ENCODE results near the gene MED15. TPM values are rescaled to one million over a fixed set of nuclear protein-coding genes. Genes with fewer than 3 reads are reported as not detected.

MED15 gene
- polyA plus RNA-seq, 12 donors = 27.4 to 91.0 (median 35.9) TPM; not detected in 1

DNA sequence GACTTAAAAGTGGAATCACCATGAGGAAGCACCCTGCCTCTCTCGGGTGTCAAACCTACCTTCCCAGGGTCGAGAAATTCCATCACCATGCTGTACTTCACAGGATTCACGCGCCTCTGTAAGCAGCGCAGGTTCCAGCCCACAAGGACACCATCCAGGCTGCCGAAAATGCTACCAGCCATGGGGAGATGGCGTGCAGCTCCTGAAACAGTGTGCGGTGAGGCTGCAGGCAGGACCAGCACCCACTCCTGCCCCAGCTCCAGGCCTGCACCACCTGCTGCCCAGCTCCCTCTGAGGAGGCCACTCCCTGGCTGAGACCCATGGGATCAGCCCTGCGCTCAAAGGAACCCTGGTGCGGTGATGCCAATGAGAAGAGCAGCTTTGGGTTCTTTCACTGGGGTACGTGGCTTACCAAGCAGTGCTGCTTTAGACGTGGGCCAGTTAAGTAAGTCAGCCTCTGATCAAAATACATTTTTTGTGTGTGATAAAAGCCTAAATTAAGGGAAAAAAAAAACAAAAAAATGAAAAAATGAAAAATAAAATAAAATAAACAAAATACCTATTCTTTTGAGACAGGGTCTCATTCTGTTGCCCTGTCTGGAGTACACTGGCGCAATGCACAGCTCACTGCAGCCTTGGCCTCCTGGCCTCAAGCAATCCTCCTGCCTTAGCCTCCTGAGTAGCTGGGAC lies 115.4 kb downstream of the MED15 start:
- no peak for DNase-seq

DNA sequence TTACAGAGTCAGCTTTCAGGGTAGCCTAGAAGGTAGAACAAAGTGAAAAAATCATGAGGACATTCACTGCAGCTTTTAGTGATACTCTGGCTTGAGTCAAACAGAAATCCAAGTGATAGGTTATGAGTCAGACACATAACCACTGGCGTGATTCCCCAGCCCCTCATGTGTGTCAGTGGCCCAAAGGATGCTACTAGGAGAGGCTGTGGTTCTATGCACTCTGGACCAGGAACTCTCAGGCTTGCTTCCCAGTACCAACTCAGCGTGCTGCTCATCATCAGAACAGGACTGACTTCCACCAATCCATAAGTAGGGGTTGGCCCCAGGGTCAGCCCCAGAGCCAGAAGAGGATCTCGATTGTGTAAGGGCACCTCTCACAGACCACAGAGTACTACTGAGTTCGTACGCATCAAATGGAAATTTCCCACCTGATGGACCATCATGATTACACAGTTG lies 116.8 kb downstream of the MED15 start:
- no peak for DNase-seq

GRCh38 chr22:20625270-20625669 lies 117.9 kb downstream of the MED15 start:
- no peak for DNase-seq

DNA sequence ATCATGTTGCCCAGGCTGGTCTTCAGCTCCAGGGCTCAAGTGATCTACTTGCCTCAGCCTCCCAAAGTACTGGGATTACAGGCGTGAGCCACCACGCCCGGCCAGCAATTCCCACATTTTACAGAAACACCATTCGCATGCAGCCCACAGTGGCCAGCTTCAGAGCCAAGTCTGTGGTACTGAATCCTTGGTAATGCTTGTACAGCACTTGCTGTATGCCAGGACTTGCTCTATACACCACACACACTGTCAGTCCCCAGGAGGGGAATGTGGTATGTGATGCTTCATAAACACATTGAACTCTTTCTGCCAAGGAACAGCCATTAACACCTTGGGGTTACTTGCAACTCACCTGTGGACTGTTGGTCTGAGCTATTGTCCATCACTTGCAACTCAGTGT lies 119.4 kb downstream of the MED15 start:
- no peak for DNase-seq

- DNase-seq = no peak
Measured at GRCh38 chr22:20627432-20627831, 120.0 kb downstream of the MED15 start.

DNA sequence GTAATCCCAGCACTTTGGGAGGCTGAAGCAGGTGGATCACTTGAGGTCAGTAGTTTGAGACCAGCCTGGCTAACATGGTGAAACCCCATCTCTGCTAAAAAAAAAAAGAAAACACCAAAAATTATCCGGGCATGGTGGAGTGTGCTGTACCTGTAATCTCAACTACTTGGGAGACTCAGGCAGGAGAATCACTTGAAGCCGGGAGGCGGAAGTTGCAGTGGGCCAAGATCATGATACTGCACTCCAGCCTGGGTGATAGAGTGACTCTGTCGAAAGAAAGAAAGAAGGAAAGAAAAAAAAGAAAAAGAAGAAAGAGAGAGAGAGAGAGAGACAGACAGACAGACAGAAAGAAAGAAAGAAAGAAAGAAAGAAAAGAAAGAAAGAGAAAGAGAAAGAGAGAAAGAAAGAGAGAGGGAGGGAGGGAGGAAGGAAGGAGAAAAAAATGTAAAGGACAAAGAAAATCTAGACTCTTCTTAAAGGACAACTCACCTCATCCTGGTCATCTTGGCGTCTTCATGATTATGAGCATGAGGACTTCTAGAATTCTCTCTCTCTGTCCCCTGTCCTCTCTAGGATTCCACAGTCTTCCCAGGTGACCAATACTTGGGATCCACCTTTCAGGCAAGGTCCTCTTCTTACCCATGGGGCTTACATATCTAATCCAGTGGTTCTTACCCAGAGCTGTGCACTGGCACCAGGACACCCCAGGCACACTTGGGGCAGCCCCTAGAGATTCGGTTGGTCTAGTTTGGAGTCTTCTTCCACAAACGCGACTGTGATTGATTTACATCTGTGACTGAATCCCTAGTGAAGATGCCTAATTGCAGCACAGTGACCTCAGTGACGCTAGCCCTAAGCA lies 120.9 kb downstream of the MED15 start:
- DNase-seq = no peak

- DNase-seq = no peak
Measured at GRCh38 chr22:20629401-20629800, 122.0 kb downstream of the MED15 start.

- no peak for DNase-seq
Measured at GRCh38 chr22:20630873-20631617, 123.6 kb downstream of the MED15 start.

DNA sequence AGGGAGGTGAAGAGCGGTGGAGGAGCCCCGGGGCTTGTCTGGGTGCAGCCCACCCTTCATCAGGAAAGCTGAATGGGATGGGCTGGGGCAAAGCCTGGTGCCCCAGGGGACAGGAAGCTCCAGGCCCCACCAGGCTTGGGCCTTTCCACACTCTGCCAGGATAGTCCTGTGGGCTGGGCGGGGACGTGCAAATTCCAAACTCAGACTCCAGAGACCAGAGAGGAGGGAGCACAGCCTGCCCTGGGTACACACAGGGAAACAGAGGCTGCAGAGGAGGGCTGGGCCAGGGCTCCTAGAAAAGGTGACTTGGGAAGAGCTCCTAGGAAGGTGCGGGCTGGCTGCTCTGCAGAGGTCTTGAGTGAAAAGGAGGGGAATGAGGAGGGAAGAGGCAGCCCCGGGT lies 124.7 kb downstream of the MED15 start:
- DNase-seq = no peak

DNA sequence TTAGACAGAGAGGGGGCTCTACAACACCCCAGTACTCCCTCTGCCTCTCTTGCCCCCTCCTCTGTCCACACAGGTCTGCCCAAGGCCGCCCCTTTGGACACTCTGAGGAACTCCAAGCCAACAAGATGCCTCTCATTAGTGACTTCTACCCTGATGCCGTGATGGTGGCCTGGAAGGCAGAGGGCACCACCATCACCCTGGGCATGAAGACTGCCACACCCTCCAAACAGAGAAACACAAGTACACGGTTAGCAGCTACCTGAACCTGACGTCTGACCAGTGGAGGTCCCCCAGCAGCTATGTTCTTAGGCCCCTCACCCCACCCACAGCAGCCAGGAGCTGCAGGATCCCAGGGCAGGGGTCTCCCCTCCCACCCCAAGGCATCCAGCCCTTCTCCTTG lies 125.1 kb downstream of the MED15 start:
- DNase-seq = no peak

DNA sequence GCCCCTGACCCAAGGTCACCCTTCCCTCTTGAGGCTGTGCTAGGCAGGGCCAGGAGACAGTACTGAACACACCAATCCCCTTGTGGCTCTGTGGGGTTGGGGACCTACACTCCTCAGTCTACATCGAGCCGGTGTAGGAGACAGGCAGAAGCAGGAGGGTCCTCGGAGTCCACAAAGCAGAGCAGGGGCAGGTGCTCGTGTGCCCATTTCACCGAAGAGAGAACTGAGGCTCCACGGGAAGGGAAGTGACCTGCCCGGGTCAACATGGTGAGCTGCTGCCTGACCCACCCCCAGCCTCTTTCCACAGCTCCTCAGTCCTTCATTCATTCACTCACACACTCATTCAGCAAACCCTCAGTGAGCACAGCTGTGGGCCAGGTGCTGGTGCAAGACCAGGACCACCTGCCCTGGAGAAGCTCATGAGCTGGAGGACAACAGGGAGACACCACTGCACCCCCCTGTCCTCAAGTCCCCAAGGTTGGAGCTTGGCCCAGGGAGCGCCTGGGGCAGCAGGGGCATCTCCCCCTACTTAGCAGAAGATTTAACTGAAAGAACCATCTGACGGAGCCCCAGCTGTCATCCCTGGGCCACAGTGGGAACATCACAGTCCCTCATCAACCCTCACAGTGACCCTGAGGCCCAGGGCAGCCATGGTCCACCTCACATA lies 127.3 kb downstream of the MED15 start:
- DNase-seq = no peak

GRCh38 chr22:20635227-20635591 lies 127.8 kb downstream of the MED15 start:
- no peak for DNase-seq

- no peak for DNase-seq
Measured at GRCh38 chr22:20636075-20636812, 128.8 kb downstream of the MED15 start.

- no peak for DNase-seq
Measured at GRCh38 chr22:20636945-20637344, 129.5 kb downstream of the MED15 start.

Other genes starting within 250 kb of the MED15 start
- 10 to 100 TPM in 5 of 12 donors, 1 to 10 TPM in 6, not detected in 1; 5.5 to 23.9 (median 9.7) TPM for gene RTN4R, start 239.3 kb upstream of the MED15 start, polyA plus RNA-seq (ENCODE audit: insufficient read length in 12 of 12)
- gene DGCR6L, start 187.6 kb upstream of the MED15 start, polyA plus RNA-seq (ENCODE audit: insufficient read length in 12 of 12) = 10 to 100 TPM in 11 of 12 donors, not detected in 1; 40.2 to 98.3 (median 46.6) TPM
- gene ZNF74, start 113.5 kb upstream of the MED15 start, polyA plus RNA-seq (ENCODE audit: insufficient read length in 12 of 12) = 10 to 100 TPM in 10 of 12 donors, 1 to 10 TPM in 1, not detected in 1; 9.7 to 15.5 (median 12.9) TPM
- 10 to 100 TPM in 9 of 12 donors, 1 to 10 TPM in 2, not detected in 1; 8.8 to 23.4 (median 13.0) TPM for gene SCARF2, start 69.8 kb upstream of the MED15 start, polyA plus RNA-seq (ENCODE audit: insufficient read length in 12 of 12)
- gene KLHL22, start 11.8 kb upstream of the MED15 start, polyA plus RNA-seq (ENCODE audit: insufficient read length in 12 of 12) = 10 to 100 TPM in 11 of 12 donors, not detected in 1; 26.0 to 37.8 (median 32.5) TPM